GM19397 (cell line): ENCODE measurements around the gene BZW2.
"Not testable (repeated sequence)": the region's sequence is repeated elsewhere in the genome, so short reads cannot be mapped to it uniquely, and the experiment has no call there.

Experiments used
- ATAC-seq: cut with Tn5 transposase; IDR thresholded peaks from one replicate; pipeline ENCODE4 v1.9.1; 2021; ENCODE audit warnings: mild to moderate bottlenecking, moderate library complexity; ENCODE audit not compliant: unreplicated experiment

Gene BZW2

GRCh38 chr7:16670021-16670420, 24.0 kb downstream of the BZW2 start:
- ATAC-seq, result no peak

GRCh38 chr7:16670731-16671344, 24.9 kb downstream of the BZW2 start:
- ATAC-seq, result no peak

DNA sequence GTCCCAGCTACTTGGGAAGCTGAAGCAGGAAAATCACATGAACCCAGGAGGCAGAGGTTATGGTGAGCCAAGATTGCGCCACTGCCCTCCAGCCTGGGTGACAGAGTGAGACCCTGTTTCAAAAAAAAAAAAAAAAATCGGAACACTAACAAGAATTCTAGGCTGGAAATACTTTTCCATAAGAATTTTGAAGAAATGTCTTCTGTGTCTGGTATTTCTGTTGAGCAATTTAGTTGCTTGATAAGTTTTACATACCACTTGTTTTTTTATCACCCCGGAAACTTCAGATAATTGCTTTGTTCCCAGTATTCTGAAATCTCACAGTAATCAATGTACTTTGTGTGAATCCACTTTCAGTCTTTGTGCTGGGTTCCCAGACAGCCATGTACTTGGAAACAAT, 25.8 kb downstream of the BZW2 start:
- no peak for ATAC-seq

- ATAC-seq, result no peak
Observed at GRCh38 chr7:16675277-16675676, 29.3 kb downstream of the BZW2 start.

- no peak for ATAC-seq
Observed at GRCh38 chr7:16677978-16678494, 32.1 kb downstream of the BZW2 start.

- not testable (repeated sequence) for ATAC-seq
Observed at GRCh38 chr7:16678645-16679566, 32.9 kb downstream of the BZW2 start.

DNA sequence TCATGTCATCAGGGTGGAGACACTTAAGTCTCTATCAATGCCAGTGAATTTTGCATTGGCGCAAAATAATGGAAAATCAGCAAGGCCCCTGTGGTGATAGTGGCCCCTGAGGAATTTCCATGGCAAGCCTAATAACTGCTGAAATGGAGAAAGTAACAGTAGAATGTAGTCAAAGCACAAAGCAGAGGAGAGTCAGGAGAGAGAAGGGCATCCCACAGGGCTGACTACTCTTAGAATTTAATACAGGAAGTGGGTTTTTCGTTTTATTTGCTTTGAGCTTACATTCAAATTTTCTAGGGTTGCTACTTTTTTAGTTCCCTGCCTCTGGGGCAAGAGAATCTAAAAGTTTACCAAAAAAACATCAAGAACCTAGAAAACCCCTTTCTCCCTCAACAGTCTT, 39.0 kb downstream of the BZW2 start:
- ATAC-seq, result no peak

DNA sequence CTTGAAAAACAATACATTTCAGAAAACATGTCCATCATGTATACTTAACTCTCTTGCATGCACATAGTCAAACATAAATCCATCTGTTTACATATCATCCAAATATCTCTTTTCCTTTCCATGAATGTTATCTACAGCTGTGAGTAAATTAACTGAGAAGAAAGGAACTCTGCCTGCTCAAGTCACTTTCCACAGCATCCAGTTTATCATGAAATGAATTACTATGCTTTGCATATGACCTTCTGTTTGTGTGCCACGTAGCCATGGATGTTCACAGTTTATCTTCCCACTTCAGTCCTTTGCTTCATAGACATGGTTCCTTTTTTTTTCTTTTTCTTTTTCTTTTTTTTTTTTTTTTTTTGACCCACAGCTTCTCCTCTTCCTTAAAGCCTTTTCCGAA, 39.6 kb downstream of the BZW2 start:
- no peak for ATAC-seq

- no peak for ATAC-seq
Observed at GRCh38 chr7:16688249-16688648, 42.3 kb downstream of the BZW2 start.

- no peak for ATAC-seq
Observed at GRCh38 chr7:16691241-16691640, 45.3 kb downstream of the BZW2 start.

- no peak for ATAC-seq
Observed at GRCh38 chr7:16693601-16694318, 47.8 kb downstream of the BZW2 start.

DNA sequence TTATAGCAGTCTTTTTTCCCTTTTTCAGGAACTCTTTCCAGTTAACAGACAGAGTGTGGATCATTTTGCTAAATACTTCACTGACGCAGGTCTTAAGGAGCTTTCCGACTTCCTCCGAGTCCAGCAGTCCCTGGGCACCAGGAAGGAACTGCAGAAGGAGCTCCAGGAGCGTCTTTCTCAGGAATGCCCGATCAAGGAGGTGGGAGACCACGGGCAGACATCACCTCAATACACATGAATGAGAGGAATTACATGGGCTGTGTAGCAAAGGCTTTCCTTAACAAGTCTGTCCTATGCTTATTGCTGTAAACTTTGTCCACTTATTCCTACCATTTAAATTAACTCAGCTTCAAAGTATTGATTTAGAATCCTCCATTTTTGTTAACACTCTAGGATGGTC, 48.8 kb downstream of the BZW2 start:
- ATAC-seq, result no peak

GRCh38 chr7:16695621-16696237, 49.7 kb downstream of the BZW2 start:
- ATAC-seq, result no peak

- ATAC-seq, result no peak
Observed at GRCh38 chr7:16697507-16698199, 51.7 kb downstream of the BZW2 start.

GRCh38 chr7:16698200-16698905, 52.4 kb downstream of the BZW2 start:
- no peak for ATAC-seq

- no peak for ATAC-seq
Observed at GRCh38 chr7:16702441-16702840, 56.5 kb downstream of the BZW2 start.

DNA sequence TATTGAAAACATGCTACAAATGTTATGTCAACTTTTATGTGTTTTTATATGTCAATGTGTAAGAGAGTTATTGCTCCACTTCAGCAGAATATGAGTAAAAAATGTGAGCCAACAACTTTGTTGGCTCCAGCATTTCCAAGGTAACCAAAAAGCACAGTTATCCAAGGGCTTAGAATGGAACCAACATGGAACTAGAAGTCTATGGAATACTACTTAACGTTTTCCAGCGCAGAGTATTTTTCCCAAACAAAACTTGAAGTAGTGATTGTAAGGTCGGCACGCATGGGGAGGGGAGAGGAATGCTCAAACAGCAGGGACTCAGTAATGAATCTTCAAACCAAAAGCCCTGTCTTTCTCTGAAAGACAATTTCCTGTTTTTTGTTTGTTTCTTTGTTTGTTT, 62.5 kb downstream of the BZW2 start:
- no peak for ATAC-seq

DNA sequence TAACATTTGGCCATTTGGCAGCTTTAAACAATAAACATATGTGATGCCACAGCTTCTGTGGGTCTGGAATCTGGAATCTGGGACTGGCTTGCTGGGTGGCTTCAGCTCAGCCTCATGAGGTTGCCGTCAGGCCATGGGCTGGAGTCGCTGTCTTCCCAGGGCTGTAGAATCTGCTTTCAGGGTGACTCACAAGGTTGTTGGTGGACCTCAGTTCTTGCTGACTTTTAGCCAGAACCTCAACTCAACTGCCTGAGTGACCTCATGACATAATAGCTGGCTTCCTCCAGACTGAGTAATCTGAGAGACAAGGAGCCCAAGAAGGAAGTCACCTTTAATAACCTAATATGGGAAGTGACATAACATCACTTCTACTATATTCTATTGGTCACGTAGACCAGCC, 63.0 kb downstream of the BZW2 start:
- ATAC-seq, result no peak

DNA sequence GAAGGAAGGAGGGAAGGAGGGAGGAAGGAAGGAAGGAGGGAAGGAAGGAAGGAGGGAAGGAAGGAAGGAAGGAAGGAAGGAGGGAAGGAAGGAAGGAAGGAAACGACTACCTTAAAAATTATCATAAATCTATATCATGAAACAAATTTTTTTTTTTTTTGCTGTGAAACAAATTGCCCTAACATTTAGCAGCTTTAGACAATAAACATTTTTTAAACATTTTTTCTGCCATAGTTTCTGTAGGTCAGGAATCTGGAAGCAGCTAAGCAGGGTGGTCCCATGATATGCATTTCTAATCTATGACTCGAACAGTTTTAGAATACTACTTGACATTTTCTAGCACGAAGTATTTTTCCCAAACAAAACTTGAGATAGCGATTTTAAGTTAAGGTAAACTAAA, 64.7 kb downstream of the BZW2 start:
- ATAC-seq, result no peak

DNA sequence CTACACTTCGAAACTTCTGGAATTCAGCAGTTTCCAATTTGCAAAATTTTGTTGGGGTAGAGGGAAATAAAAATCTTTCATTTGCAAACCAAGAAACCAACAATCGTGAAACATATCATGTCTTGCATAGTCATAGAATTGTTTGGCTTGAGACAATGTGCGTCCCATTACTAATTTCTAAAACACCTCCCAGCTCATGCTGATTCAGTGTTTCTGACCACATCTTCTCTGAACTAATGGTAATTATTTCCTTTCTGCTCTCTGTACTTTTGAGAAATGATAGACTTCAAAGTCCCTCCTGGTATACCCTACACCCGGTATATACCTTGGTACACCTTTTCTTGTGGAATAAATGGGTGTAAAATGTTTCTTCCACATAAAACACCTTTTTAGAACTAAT, 65.7 kb downstream of the BZW2 start:
- no peak for ATAC-seq
